ENCODE results near the gene CLEC1B.

DNA sequence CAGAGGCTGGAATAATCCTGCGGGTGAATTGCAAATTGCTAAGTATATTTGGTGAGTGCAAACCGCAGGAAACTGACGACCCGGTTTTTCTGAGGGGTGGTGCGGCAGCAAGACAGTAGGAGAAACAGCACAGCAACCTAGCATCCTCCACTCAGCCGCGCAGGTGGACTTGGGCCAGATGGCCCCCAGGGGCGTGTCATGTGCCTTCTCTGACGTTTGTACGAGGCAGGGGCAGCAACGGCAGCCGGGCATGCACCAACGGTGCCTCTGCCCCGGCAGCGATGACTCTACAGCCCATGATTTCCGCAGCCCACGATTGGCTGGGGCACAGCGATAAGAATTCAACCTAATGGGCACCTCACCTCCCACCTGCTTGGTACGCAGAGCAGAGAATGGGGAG lies 55.7 kb downstream of the CLEC1B start:
- TF ChIP-seq, protein P1, sequence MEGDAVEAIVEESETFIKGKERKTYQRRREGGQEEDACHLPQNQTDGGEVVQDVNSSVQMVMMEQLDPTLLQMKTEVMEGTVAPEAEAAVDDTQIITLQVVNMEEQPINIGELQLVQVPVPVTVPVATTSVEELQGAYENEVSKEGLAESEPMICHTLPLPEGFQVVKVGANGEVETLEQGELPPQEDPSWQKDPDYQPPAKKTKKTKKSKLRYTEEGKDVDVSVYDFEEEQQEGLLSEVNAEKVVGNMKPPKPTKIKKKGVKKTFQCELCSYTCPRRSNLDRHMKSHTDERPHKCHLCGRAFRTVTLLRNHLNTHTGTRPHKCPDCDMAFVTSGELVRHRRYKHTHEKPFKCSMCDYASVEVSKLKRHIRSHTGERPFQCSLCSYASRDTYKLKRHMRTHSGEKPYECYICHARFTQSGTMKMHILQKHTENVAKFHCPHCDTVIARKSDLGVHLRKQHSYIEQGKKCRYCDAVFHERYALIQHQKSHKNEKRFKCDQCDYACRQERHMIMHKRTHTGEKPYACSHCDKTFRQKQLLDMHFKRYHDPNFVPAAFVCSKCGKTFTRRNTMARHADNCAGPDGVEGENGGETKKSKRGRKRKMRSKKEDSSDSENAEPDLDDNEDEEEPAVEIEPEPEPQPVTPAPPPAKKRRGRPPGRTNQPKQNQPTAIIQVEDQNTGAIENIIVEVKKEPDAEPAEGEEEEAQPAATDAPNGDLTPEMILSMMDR (IDR thresholded peaks at IDR 0.05; ENCODE audit: insufficient read depth, low read length) = no peak
- no peak for TF ChIP-seq POLR2AphosphoS5 (IDR thresholded peaks at IDR 0.05; ENCODE audit: low read depth)
- TF ChIP-seq, protein P2, sequence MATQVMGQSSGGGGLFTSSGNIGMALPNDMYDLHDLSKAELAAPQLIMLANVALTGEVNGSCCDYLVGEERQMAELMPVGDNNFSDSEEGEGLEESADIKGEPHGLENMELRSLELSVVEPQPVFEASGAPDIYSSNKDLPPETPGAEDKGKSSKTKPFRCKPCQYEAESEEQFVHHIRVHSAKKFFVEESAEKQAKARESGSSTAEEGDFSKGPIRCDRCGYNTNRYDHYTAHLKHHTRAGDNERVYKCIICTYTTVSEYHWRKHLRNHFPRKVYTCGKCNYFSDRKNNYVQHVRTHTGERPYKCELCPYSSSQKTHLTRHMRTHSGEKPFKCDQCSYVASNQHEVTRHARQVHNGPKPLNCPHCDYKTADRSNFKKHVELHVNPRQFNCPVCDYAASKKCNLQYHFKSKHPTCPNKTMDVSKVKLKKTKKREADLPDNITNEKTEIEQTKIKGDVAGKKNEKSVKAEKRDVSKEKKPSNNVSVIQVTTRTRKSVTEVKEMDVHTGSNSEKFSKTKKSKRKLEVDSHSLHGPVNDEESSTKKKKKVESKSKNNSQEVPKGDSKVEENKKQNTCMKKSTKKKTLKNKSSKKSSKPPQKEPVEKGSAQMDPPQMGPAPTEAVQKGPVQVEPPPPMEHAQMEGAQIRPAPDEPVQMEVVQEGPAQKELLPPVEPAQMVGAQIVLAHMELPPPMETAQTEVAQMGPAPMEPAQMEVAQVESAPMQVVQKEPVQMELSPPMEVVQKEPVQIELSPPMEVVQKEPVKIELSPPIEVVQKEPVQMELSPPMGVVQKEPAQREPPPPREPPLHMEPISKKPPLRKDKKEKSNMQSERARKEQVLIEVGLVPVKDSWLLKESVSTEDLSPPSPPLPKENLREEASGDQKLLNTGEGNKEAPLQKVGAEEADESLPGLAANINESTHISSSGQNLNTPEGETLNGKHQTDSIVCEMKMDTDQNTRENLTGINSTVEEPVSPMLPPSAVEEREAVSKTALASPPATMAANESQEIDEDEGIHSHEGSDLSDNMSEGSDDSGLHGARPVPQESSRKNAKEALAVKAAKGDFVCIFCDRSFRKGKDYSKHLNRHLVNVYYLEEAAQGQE (IDR thresholded peaks at IDR 0.05; ENCODE audit: insufficient replicate concordance, low read depth) = no peak
- TF ChIP-seq SPI1 (IDR thresholded peaks at IDR 0.05; ENCODE audit: borderline replicate concordance, low read depth) = no peak

Data from HL-60 (cell line).